Coronary artery (tissue), 2 donors: ENCODE data around the gene GPR42.
"Not testable (repeated sequence)": the region's sequence is repeated elsewhere in the genome, so short reads cannot be mapped to it uniquely, and the experiment has no call there.

Experiments
- DNase-seq: peaks from one replicate; pipeline ENCODE4 v3.0.0-alpha.2; 2017; ENCODE audit warnings: low spot score
- H3K27ac ChIP-seq, 2 donors: fragments of 200-600 bp; sonication (generic); one replicate each; pipeline ENCODE4 v1.5.1; 2016 to 2019
- H3K4me3 ChIP-seq: fragments of 200-600 bp; sonication (generic); 2 replicates; pipeline ENCODE4 v1.5.1; 2016; ENCODE audit warnings: mild to moderate bottlenecking, moderate library complexity
- CTCF ChIP-seq: fragments of 200-600 bp; sonication (generic); IDR thresholded peaks from one replicate; pipeline ENCODE4 v1.5.1; 2019; ENCODE audit warnings: antibody characterized with exemption

The GPR42 gene

GRCh38 chr19:35357867-35358573 lies 12.8 kb upstream of the GPR42 start, which contains the start of gene FFAR3:
Gene FFAR3 (plus strand): TSS chr19:35358460. CDS start chr19:35358891, 431 bp downstream.
- Histone ChIP-seq H3K4me3 (no peak within 1 kb of the TSS), H3K27ac (no peak within 1 kb of the TSS)
- no peak for TF ChIP-seq CTCF
- no peak for DNase-seq

- not testable (repeated sequence) for H3K4me3 ChIP-seq, DNase-seq, H3K27ac ChIP-seq
Measured at GRCh38 chr19:35358834-35359233, 12.0 kb upstream of the GPR42 start.

GRCh38 chr19:35359395-35359794 lies 11.5 kb upstream of the GPR42 start:
- H3K4me3 ChIP-seq, H3K27ac ChIP-seq, DNase-seq: not testable (repeated sequence)

- DNase-seq, H3K4me3 ChIP-seq, H3K27ac ChIP-seq: not testable (repeated sequence)
Measured at GRCh38 chr19:35360081-35360480, 10.8 kb upstream of the GPR42 start.

GRCh38 chr19:35360880-35361420 lies 9.9 kb upstream of the GPR42 start:
- no peak for DNase-seq
- TF ChIP-seq CTCF = no peak

GRCh38 chr19:35362261-35363000 lies 8.4 kb upstream of the GPR42 start:
- no peak overlapping the region for H3K27ac ChIP-seq
- H3K4me3 ChIP-seq = no peak overlapping the region
- TF ChIP-seq CTCF = no peak
- DNase-seq = no peak

More at GRCh38 chr19:35360880-35361420, 9.9 kb upstream of the GPR42 start:
- Histone ChIP-seq H3K27ac (no peak overlapping the region), H3K4me3 (no peak overlapping the region)

- Histone ChIP-seq H3K4me3 (no peak overlapping the region), H3K27ac (no peak overlapping the region)
- TF ChIP-seq CTCF = no peak
- no peak for DNase-seq
Measured at GRCh38 chr19:35363001-35363590, 7.8 kb upstream of the GPR42 start.

- Histone ChIP-seq H3K27ac (no peak overlapping the region), H3K4me3 (no peak overlapping the region)
- TF ChIP-seq CTCF = no peak
- DNase-seq = no peak
Measured at GRCh38 chr19:35363711-35364425, 7.0 kb upstream of the GPR42 start.
